BE2C (cell line): ENCODE results near the gene ULK1.

ENCODE experiments used
- DNase-seq: peaks from one replicate; pipeline ENCODE4 v3.0.0-alpha.2; 2020
- H3K27me3 ChIP-seq: fragments of 250-450 bp; sonication (Bioruptor Pico); 2 replicates; pipeline ENCODE4 v1.5.1; 2020; ENCODE audit warnings: mild to moderate bottlenecking
- H3K36me3 ChIP-seq: fragments of 250-450 bp; sonication (Bioruptor Pico); 2 replicates; pipeline ENCODE4 v1.5.1; 2020; ENCODE audit warnings: mild to moderate bottlenecking
- H3K4me1 ChIP-seq: fragments of 250-450 bp; sonication (Bioruptor Pico); 2 replicates; pipeline ENCODE4 v1.5.1; 2020
- H3K4me3 ChIP-seq: 2 replicates; pipeline ENCODE4 v1.5.1; 2011; ENCODE audit warnings: low read depth, low read length
- H3K9me3 ChIP-seq: fragments of 250-450 bp; sonication (Bioruptor Pico); 2 replicates; pipeline ENCODE4 v1.5.1; 2020
- TF ChIP-seq, protein P1 (sequence below): IDR thresholded peaks from 2 replicates; pipeline ENCODE4 v1.5.1; 2012; ENCODE audit warnings: mild to moderate bottlenecking, low read depth, low read length

The ULK1 gene

DNA sequence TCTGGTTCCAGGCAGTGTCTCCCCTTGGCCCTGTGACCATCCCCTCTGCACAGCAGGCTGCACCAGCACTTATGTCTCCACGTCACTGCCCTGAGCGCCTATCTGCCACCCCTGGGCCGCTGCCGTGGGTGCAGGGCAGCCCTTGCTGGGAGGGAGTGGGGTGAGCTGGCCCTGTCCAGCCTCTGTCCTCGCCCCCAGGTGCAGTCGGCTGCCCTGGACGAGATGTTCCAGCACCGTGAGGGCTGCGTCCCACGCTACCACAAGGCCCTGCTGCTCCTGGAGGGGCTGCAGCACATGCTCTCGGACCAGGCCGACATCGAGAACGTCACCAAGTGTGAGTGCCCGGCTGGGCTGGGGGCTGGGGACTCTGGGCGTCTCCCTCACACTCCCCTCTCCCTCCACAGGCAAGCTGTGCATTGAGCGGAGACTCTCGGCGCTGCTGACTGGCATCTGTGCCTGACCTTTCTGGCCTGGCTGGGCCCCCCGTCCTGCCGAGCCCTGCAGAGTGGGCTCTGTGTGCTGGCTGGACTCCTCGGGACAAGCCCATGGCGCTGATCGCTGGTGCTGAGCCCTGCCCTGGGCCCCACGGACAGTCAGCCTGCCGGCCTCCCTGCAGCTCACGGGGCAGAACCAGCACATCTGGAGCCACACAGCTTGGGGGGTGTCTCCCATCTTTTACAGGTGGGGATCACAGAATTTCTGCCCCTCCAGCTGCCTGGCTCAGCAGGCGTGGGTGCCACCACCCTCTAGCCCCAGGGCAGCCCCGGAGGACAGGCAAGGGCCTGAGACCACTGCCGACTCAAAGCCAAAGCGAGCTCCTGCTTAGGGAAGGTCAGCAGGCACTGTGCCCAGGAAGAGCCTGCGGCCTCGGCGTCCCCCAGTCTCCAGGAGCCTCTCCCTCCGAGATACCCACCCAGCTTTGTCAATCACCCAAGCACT is 26.7 kb downstream of the ULK1 start:
- TF ChIP-seq, protein P1, sequence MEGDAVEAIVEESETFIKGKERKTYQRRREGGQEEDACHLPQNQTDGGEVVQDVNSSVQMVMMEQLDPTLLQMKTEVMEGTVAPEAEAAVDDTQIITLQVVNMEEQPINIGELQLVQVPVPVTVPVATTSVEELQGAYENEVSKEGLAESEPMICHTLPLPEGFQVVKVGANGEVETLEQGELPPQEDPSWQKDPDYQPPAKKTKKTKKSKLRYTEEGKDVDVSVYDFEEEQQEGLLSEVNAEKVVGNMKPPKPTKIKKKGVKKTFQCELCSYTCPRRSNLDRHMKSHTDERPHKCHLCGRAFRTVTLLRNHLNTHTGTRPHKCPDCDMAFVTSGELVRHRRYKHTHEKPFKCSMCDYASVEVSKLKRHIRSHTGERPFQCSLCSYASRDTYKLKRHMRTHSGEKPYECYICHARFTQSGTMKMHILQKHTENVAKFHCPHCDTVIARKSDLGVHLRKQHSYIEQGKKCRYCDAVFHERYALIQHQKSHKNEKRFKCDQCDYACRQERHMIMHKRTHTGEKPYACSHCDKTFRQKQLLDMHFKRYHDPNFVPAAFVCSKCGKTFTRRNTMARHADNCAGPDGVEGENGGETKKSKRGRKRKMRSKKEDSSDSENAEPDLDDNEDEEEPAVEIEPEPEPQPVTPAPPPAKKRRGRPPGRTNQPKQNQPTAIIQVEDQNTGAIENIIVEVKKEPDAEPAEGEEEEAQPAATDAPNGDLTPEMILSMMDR: no peak
- no peaks in the 10 kb centered on the region for H3K9me3 ChIP-seq
- H3K4me3 ChIP-seq: no peak overlapping the region
- H3K27me3 ChIP-seq: no peaks in the 10 kb centered on the region
- no peaks in the 10 kb centered on the region for H3K4me1 ChIP-seq
- H3K36me3 ChIP-seq: peaks cover 11% of the 10 kb centered on the region
- no peak for DNase-seq

DNA sequence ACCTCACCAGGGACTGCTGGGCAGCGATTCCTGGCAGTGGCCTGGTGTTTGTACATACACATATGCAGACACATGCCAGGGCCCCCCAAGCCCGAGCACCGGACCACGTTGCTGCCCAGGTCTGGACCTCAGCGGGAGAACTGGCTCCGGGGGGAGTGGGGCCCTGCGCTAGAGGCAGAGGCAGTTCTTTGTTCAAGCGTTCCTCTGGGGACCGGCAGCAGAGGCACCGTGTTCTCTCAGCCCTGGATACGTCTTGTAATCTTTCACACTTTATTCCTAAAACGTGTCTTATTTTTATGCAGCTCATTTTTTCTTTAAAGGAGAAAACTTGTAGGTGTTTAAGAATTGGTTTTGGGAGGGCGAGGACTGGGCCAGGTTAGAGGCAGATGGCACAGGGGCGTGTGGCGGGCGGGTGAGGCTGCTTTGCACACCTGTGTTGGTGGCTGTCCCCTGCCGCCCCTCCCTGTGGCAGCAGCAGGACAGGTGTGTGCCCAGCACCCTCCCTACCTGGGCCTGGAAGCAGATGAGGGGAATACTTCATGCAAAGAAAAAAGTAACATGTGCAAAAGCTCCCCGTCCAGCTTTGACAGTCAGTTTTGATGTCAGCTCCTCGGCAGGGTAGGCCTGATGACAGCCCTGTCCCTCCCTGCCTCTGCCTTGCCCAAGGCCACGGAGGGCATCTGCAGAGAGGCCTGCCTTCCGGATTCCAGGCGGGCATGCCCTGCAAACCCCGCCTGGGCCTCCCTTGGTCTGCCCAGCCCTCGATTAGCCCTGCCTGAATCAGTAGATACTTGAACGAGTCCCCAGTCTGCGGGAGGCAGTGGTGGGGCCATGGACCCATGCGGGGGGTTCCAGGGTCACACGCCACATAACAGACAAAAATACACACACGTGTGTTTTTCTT is 27.7 kb downstream of the ULK1 start:
- Histone ChIP-seq H3K4me1 (no peaks in the 10 kb centered on the region), H3K36me3 (peaks cover 11% of the 10 kb centered on the region), H3K4me3 (no peak overlapping the region), H3K27me3 (no peaks in the 10 kb centered on the region), H3K9me3 (no peaks in the 10 kb centered on the region)
- no peak for DNase-seq
- TF ChIP-seq, protein P1: no peak

DNA sequence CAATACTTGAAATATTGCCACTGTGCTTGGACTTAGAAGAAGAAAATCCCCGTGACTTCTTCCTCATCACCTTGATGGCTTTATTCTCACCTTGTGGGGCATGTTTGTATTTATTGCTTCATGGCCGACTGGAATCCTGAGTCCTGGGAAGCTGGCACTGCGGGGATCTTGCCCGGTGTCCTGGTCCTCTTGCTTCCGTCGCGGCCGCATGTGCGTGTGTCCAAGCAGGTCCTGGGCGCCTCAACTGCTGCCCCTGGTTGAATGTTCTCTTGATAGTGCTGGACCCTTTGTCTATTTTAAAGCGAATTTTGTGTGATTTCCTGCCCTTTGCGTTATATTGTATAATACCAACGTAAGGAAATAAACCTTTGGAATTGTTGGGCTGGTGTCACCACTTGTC is 28.4 kb downstream of the ULK1 start:
- Histone ChIP-seq H3K4me3 (no peak overlapping the region), H3K27me3 (no peaks in the 10 kb centered on the region), H3K4me1 (no peaks in the 10 kb centered on the region), H3K36me3 (peaks cover 11% of the 10 kb centered on the region), H3K9me3 (no peaks in the 10 kb centered on the region)
- no peak for DNase-seq
- TF ChIP-seq, protein P1: no peak

DNA sequence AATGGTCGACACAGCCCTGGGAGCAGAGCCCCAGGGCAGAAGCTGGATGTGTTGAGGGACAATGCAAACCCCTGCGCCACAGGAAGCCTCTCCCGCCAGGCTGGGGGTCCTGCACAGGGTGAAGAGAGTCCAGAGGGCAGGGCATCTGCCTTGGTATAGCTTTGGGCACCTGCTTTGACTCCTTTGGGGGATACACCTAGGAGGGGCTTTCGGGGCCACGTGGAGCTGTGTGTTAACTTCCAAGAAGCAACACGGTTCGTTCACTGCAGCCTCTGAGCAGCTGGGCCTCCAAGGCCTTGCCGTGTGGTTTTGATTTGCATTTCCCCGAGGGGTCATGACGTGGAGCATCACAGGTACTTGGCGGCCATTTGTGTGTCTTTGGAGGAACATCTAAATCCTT is 28.8 kb downstream of the ULK1 start:
- no peaks in the 10 kb centered on the region for H3K4me1 ChIP-seq
- H3K4me3 ChIP-seq: no peak overlapping the region
- H3K36me3 ChIP-seq: peaks cover 11% of the 10 kb centered on the region
- TF ChIP-seq, protein P1: no peak
- H3K27me3 ChIP-seq: no peaks in the 10 kb centered on the region
- peak; percentile 8 for DNase-seq
- H3K9me3 ChIP-seq: no peaks in the 10 kb centered on the region

DNA sequence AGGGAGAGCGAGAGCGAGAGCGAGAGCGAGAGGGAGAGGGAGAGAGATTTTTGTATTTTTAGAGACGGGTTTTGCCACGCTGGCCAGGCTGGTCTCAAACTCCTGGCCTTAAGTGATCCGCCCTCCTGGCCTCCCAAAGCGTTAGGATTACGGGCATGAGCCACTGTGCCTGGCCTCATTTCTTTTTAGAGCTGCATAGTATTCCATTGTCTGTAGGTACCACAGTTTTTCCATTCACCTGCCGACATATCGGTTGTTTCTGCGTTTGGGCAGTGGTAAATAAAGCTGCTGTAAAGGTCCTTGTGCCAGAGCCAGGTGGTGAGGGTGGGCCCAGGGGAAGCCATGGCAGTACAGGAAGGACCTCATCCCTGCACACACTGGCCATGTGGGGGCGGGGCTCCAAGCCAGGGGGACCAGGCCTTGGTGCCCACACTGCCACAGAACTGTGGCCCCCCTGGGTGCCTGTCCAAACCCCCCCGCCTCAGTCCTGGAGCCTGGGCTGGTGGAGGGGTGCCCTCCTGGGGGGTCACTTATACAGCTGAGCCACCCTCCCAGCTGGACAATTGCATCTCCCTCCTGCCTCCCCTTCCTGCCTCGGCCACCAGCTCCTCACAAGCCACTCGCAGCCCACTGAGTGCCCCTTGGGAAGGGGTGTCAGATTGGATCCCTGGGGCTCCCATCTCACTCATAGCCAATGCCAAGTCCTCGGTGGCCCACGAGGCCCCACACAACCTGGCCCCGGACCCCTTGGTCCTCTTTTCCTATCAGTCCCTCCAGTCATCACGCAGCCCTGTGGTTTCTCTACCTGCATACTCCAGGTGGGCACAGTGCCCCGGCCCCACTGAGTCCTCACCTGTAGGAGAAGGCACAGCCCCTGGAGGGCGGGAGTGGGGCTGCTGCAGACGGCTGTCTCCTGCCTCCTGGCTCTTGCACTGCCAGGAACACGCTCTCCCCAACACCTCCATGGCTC is 33.0 kb downstream of the ULK1 start:
- H3K9me3 ChIP-seq: no peaks in the 10 kb centered on the region
- TF ChIP-seq, protein P1: no peak
- no peaks in the 10 kb centered on the region for H3K27me3 ChIP-seq
- no peak for DNase-seq
- H3K4me3 ChIP-seq: no peak overlapping the region
- H3K36me3 ChIP-seq: peaks cover 18% of the 10 kb centered on the region
- H3K4me1 ChIP-seq: no peaks in the 10 kb centered on the region
